HG02970 (cell line): ENCODE measurements around the gene DVL1.

Experiments
- ATAC-seq: cut with Tn5 transposase; IDR thresholded peaks from one replicate; pipeline ENCODE4 v1.9.1; 2021; ENCODE audit warnings: mild to moderate bottlenecking, moderate library complexity, moderate number of reproducible peaks; ENCODE audit not compliant: unreplicated experiment, low FRiP score

Gene DVL1

GRCh38 chr1:1302951-1303509 lies 46.2 kb downstream of the DVL1 start:
- ATAC-seq = no peak

DNA sequence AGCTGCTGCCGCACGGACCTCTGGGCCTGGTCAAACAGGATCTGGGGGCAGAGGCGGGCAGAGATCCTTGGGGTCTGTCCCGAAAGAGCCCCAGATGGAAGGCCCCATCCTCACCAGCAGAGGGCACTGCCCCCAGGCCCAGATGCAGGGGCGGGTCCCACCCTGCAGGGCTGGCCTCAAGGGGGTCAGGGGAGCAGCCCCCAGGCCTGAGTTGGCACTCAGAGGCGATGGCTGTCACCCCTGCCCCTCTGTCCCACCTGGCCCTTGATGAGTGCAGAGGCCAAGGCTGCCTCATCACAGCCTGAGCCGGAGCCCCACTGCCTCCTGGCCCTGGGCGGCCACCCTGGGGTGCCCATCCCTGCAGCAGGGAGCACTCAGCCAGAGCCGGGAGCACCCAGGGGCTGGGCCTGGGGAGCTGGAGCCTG lies 47.2 kb downstream of the DVL1 start:
- no peak for ATAC-seq

GRCh38 chr1:1300352-1300739 lies 48.9 kb downstream of the DVL1 start:
- no peak for ATAC-seq

DNA sequence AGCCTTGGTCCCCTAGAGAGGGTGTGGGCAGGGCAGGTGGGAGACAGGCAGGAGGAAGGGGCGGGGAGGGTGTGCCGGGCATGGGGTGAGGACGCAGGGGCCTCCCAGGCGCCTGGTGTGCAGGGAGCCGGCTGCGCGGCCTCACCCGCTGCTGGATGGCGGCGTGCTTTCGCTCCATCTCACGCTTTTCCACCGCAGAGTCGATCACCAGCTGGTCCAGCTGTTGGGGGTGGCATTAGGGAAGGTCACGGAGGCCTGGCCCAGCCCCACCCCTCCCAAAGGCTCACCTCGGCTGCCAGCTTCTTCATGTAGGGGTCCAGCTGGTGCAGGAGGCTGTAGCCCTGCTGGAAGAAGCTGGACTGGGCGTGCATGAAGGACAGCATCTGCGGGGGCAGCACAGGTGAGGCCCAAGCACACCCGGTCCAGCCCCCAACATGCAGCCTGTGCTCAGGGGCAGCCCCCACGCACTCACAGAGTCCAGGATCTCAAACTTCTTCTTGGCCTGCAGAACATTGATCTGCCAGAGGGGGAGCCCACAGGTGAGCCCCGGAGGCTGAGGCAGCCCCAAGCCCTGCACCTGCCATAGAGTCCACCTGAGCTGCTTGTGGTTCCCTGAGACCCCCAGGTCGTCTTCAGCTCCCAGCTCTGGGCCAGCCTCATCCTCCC lies 49.4 kb downstream of the DVL1 start:
- no peak for ATAC-seq

- no peak for ATAC-seq
Observed at GRCh38 chr1:1298861-1299685, 50.1 kb downstream of the DVL1 start.

GRCh38 chr1:1297802-1298424 lies 51.3 kb downstream of the DVL1 start:
- no peak for ATAC-seq

GRCh38 chr1:1296070-1297061 lies 52.9 kb downstream of the DVL1 start:
- no peak for ATAC-seq

- ATAC-seq = no peak
Observed at GRCh38 chr1:1295154-1295923, 53.9 kb downstream of the DVL1 start.

DNA sequence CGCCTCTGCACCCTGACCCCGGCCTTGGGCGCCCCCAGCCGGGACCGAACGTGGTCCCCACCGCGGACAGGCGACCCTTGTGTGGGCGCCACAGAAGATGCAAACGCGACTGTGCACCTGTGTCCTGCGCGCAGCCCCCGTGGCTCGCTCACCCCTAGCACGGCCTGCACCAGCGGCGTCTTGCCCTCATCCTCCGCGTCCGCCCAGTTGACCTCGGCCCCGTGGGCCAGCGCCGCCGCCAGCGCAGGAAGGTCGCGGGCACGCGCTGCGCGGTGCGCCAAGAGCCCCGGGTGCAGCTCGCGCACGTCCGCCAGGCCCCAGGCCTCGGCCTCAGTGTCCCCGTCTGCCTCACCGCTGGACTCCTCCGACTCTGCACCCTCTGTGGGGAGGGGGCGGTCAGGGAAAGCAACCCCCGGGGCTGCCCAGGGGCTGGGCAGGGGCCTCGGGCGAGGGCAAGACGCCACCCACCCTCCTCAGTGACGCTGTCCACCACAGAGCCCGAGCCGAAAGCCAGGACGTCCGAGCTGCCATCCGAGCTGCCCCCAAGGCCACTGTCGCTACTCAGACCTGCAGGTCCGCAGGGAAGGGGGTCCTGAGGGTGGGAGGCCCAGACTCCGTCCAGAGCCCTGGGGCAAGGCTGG lies 54.8 kb downstream of the DVL1 start:
- ATAC-seq = no peak

DNA sequence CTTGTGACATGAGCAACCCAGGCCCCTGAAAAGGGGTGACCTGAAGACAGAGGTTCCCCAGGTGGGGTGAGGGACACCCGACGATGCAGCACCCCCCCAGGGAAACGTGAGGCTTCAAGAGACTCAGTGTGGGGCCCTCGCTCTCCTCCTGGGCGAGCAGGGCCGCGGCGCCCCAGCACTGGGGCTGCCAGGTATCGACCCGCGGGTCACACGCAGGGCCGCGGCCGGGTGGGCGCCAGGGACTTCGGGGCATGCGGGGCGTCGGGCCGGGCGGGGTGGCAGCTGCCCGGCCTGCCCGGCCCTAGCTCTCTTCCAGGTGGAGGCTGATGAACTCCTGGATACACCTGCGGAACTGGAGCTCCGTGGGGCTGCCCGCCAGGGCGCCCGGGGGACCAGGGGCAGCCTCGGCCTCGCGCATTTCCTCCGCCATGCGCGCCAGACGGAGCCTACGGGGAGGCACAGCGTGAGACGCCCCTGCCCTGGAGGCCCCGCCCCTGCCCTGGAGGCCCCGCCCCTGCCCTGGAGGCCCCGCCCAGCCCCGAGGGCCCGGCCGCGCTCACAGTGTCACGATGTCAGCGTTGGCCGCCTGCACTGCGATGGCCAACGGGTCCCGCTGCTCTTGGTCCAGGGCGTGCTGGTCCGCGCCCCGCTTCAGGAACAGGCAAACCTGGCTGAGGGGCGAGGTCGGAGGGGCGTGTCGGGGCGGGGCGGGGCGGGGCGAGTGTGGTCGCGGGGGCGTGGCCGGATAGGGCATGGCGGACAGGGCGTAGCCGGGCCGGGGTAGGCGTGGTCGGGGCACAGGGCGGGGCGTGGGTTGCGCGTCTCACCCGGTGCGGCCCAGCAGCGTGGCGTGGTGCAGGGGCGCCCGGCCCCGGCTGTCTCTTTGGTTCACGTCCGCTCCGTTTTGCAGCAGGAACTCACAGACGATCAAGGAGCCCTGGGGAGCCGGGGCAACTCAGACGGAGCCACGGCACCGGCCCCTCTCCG lies 55.7 kb downstream of the DVL1 start:
- no peak for ATAC-seq

GRCh38 chr1:1292851-1293250 lies 56.4 kb downstream of the DVL1 start:
- no peak for ATAC-seq

DNA sequence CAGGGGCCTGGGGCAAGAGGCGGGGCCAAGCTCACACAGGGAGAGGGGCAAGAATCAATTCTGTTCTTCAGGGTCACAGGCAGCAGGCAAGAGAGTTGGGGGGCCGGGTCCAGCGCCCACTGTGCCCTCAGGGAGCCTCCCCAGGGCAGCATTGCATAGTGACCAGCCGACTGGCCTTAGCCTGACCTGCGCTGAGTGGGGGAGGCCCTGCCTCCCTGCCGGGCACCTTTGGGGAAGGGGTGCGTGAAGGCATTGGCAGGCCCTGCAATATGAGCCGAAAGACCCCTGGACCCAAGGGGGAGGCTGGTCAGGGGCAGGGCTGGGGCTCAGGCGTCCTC lies 56.8 kb downstream of the DVL1 start:
- no peak for ATAC-seq

- ATAC-seq = no peak
Observed at GRCh38 chr1:1291548-1292441, 57.4 kb downstream of the DVL1 start.

DNA sequence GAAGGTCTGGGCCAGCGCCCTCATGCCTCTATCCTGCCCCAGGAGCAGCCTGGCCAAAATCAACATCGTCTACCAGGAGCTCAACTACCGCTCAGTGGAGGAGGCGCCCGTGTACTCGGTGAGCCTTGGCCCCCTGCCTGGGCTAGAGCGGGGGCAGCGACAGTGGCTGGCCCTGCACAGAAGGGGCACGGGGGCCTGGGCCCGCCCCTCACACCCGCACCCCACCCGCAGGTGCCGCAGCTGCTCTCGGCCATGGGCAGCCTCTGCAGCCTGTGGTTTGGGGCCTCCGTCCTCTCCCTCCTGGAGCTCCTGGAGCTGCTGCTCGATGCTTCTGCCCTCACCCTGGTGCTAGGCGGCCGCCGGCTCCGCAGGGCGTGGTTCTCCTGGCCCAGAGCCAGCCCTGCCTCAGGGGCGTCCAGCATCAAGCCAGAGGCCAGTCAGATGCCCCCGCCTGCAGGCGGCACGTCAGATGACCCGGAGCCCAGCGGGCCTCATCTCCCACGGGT lies 58.1 kb downstream of the DVL1 start:
- no peak for ATAC-seq

DNA sequence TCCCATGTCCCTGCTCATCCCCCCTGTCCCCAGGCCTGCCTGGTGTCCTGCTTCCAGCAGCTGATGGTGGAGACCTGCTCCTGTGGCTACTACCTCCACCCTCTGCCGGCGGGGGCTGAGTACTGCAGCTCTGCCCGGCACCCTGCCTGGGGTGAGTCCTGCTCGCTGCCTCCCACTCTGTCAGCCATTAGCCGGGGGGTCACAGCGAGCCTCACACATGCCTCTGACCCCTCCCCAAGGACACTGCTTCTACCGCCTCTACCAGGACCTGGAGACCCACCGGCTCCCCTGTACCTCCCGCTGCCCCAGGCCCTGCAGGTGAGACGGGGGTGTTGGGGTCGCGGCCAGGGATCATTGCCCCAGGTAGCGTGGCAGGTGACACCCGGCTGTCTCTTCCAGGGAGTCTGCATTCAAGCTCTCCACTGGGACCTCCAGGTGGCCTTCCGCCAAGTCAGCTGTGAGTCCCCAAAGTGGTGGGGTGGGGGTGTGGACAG lies 58.9 kb downstream of the DVL1 start:
- no peak for ATAC-seq

DNA sequence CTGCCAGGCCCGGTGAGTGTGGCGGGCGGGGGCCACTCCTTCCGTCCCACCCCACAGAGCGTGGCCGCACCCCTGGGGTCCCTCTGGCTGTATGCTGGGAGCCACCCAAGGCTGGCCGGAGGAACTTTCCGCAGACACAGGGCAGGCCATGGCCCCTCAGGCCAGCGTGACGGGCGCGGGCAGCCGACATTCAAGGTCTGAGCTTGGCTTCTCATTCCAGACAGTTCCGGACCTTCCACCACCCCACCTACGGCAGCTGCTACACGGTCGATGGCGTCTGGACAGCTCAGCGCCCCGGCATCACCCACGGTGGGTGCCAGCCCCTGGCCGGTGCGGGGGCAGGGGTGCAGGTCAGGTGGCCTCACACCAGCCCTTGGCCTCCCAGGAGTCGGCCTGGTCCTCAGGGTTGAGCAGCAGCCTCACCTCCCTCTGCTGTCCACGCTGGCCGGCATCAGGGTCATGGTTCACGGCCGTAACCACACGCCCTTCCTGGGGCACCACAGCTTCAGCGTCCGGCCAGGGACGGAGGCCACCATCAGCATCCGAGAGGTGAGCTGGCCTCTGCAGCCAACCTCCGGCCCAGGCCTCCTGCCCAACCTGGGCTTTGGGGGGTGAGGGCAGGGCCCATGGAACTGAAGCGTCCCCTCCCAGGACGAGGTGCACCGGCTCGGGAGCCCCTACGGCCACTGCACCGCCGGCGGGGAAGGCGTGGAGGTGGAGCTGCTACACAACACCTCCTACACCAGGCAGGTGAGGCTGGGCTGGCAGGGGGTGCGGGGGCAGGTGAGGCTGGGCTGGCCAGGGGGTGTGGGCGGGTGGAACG lies 61.7 kb downstream of the DVL1 start:
- ATAC-seq = no peak
